ENCODE results near the gene NXPH3. TPM values are rescaled to one million over a fixed set of nuclear protein-coding genes. Genes with fewer than 3 reads are reported as not detected.

Gene NXPH3
- total and polyA plus RNA-seq, 2 experiments from 2014 or later = 0.30 to 1.4 TPM

DNA sequence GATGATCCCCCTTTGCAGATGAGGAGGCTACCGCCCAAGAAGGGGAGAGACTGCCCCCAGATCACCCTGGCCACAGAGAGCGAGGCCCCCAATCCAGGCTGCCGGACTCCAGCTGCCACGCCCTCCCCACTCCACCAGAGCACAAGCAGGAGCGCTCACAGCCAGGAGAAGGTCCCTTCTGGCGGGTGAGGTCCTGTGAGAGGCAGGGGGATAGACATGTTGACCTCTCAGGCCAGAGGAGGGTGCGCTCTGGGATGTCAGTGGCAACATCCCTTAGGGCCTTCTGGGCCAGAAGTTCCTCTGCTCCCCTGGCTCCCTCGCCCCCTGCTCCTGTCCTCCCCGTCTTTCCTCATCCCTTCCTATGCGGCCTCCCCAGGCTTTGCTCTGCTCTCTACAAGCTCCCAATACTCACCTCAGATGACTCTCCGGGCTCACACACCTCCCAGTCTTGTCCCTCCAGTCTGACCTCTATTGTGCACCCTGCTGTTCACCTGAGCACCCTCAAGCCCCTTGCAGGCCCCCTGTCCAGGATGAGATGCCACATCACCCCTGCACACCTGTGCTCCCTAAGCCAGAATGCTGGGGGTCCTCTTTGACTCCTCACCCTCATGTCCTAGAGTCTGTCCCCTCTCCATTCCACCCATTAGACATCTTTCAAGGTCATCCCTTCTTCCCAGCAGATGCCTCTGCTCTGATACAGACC is 5.0 kb upstream of the NXPH3 start:
- Histone ChIP-seq H3K9me3 (ENCODE audit: low read depth) (no peaks in the 10 kb centered on the region), H3K9ac (no peak overlapping the region), H3K4me2 (ENCODE audit: unreplicated experiment) (no peak overlapping the region), H2AFZ (no peak overlapping the region), H3F3A (ENCODE audit: insufficient read depth) (no peaks in the 10 kb centered on the region), H3K4me3 (no peak overlapping the region), H3K27ac (no peak overlapping the region), H3K79me2 (ENCODE audit: insufficient read depth) (no peaks in the 10 kb centered on the region), H3K4me1 (ENCODE audit: insufficient read depth) (no peaks in the 10 kb centered on the region), H3K36me3 (ENCODE audit: low read depth) (no peaks in the 10 kb centered on the region), H4K20me1 (ENCODE audit: insufficient read depth) (no peaks in the 10 kb centered on the region), H3K9me2 (ENCODE audit: insufficient read depth) (no peaks in the 10 kb centered on the region), H3K27me3 (replicated peaks; ENCODE audit: insufficient read depth) (no peaks in the 10 kb centered on the region)
- no peak for DNase-seq
- 47 to 55% methylated on average over 11 of the region's 11 CpGs for WGBS, 2 experiments (ENCODE audit: low coverage in 1 of 2, low lambda C conversion rate in 2 of 2, missing lambda C conversion rate in 2 of 2)
- in situ Hi-C loops (cut with MboI) = loop anchor here (5.0 to 25.0 kb wide), 2 partner anchors 112 to 417 kb away; partner anchors contain the start of gene DLX3
- TF ChIP-seq EZH2 (IDR thresholded peaks at IDR 0.05; ENCODE audit: insufficient read depth, poor library complexity, severe bottlenecking) (no peak), EZH2phosphoT487 (IDR thresholded peaks at IDR 0.05; ENCODE audit: insufficient read depth, low read depth) (no peak)

DNA sequence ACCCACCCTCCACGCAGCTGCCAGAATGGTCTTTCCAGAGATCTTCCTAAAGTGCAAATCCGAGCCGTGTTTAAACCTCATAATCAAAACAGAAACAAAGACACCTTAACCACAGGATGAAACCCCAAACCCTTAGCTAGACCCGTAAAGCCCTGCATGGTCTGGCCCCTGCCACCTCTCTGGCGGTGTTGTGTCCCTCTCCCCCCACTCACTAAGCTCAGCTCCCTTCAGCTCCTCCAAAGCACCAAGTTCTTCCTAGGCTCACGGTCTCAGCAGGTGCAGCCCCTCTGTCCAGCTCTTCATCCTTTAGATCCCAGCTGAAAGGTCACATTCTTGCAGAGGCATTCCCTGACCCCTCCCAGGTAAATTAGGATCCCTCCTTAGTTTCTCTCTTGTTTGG is 4.4 kb upstream of the NXPH3 start:
- in situ Hi-C loops (cut with MboI) = loop anchor here (5.0 to 25.0 kb wide), 2 partner anchors 111 to 416 kb away; partner anchors contain the start of gene DLX3
- H3K9ac ChIP-seq = no peak overlapping the region
- no peak for DNase-seq
- TF ChIP-seq EZH2phosphoT487 (IDR thresholded peaks at IDR 0.05; ENCODE audit: insufficient read depth, low read depth) (no peak), EZH2 (IDR thresholded peaks at IDR 0.05; ENCODE audit: insufficient read depth, poor library complexity, severe bottlenecking) (no peak)
- no peaks in the 10 kb centered on the region for H4K20me1 ChIP-seq (ENCODE audit: insufficient read depth)
- H2AFZ ChIP-seq = no peak overlapping the region
- H3K9me2 ChIP-seq (ENCODE audit: insufficient read depth) = no peaks in the 10 kb centered on the region
- H3K9me3 ChIP-seq (ENCODE audit: low read depth) = no peaks in the 10 kb centered on the region
- 66 to 73% methylated on average over 6 of the region's 6 CpGs for WGBS, 2 experiments (ENCODE audit: low coverage in 1 of 2, low lambda C conversion rate in 2 of 2, missing lambda C conversion rate in 2 of 2)
- no peaks in the 10 kb centered on the region for H3K79me2 ChIP-seq (ENCODE audit: insufficient read depth)
- H3F3A ChIP-seq (ENCODE audit: insufficient read depth) = no peaks in the 10 kb centered on the region
- H3K27me3 ChIP-seq (replicated peaks; ENCODE audit: insufficient read depth) = no peaks in the 10 kb centered on the region
- no peak overlapping the region for H3K4me2 ChIP-seq (ENCODE audit: unreplicated experiment)
- no peaks in the 10 kb centered on the region for H3K36me3 ChIP-seq (ENCODE audit: low read depth)
- H3K27ac ChIP-seq = no peak overlapping the region
- H3K4me1 ChIP-seq (ENCODE audit: insufficient read depth) = no peaks in the 10 kb centered on the region
- no peak overlapping the region for H3K4me3 ChIP-seq

DNA sequence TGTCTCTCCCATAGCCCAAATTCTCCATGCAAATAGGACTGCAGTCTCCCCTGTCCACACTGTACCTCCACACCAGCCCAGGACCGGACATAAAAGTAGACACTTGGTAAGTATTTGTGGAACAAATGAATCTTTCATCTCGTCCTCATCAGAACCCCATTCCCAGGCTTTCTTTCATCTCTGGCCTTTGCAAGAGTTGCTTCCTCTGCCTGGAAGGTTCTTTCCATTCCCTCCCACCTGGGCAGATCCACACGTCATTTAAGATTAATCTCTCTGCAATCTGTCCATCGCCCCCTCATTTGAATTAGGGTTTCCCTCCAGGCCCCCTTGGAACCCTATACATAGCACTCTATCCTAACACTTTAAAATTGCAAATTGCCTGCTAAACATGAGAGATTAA is 3.9 kb upstream of the NXPH3 start:
- H3K9me3 ChIP-seq (ENCODE audit: low read depth) = no peaks in the 10 kb centered on the region
- H3K9me2 ChIP-seq (ENCODE audit: insufficient read depth) = no peaks in the 10 kb centered on the region
- no peaks in the 10 kb centered on the region for H3F3A ChIP-seq (ENCODE audit: insufficient read depth)
- no peaks in the 10 kb centered on the region for H3K27me3 ChIP-seq (replicated peaks; ENCODE audit: insufficient read depth)
- no peaks in the 10 kb centered on the region for H3K36me3 ChIP-seq (ENCODE audit: low read depth)
- H3K4me3 ChIP-seq = no peak overlapping the region
- no peak for DNase-seq
- H3K9ac ChIP-seq = no peak overlapping the region
- no peak for TF ChIP-seq EZH2 (IDR thresholded peaks at IDR 0.05; ENCODE audit: insufficient read depth, poor library complexity, severe bottlenecking)
- no peak overlapping the region for H3K27ac ChIP-seq
- H3K4me1 ChIP-seq (ENCODE audit: insufficient read depth) = no peaks in the 10 kb centered on the region
- no peaks in the 10 kb centered on the region for H4K20me1 ChIP-seq (ENCODE audit: insufficient read depth)
- H3K4me2 ChIP-seq (ENCODE audit: unreplicated experiment) = no peak overlapping the region
- in situ Hi-C loops (cut with MboI) = loop anchor here (5.0 to 25.0 kb wide), 2 partner anchors 111 to 416 kb away; partner anchors contain the start of gene DLX3
- 27 to 30% methylated on average over 4 of the region's 4 CpGs for WGBS, 2 experiments (ENCODE audit: low coverage in 1 of 2, low lambda C conversion rate in 2 of 2, missing lambda C conversion rate in 2 of 2)
- H3K79me2 ChIP-seq (ENCODE audit: insufficient read depth) = no peaks in the 10 kb centered on the region
- H2AFZ ChIP-seq = no peak overlapping the region

DNA sequence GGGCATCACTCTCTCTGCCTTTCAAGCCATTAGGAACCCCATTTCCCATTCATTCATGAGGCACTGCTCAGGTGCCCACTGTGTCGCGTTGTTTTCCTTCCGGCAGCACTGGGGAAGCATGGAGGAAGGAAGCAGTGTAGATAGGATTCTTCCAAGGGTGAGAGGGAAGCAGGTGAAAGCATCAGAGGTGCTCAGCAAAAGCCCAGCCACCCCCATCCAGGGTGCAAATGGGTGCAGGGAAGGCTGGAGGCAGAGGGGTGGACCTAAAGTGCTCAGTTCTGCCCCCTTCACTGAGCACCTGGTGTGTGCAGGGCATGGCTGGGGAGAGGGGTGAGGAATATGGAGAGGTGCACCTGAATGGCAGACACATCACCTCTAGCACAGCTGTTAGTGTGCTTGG is 3.4 kb upstream of the NXPH3 start:
- H3K79me2 ChIP-seq (ENCODE audit: insufficient read depth) = no peaks in the 10 kb centered on the region
- H3K4me1 ChIP-seq (ENCODE audit: insufficient read depth) = no peaks in the 10 kb centered on the region
- no peak for DNase-seq
- no peaks in the 10 kb centered on the region for H4K20me1 ChIP-seq (ENCODE audit: insufficient read depth)
- H3K9me3 ChIP-seq (ENCODE audit: low read depth) = no peaks in the 10 kb centered on the region
- WGBS, 2 experiments (ENCODE audit: low coverage in 1 of 2, low lambda C conversion rate in 2 of 2, missing lambda C conversion rate in 2 of 2) = 79 to 84% methylated on average over 3 of the region's 3 CpGs
- no peaks in the 10 kb centered on the region for H3K9me2 ChIP-seq (ENCODE audit: insufficient read depth)
- H3K27me3 ChIP-seq (replicated peaks; ENCODE audit: insufficient read depth) = 0 out of 2 replicates have a peak, but pooled peaks cover under 1% of the 10 kb centered on the region
- H3K4me3 ChIP-seq = no peak overlapping the region
- no peak overlapping the region for H3K4me2 ChIP-seq (ENCODE audit: unreplicated experiment)
- H2AFZ ChIP-seq = no peak overlapping the region
- no peaks in the 10 kb centered on the region for H3K36me3 ChIP-seq (ENCODE audit: low read depth)
- no peak for TF ChIP-seq EZH2phosphoT487 (IDR thresholded peaks at IDR 0.05; ENCODE audit: insufficient read depth, low read depth)
- TF ChIP-seq EZH2 (IDR thresholded peaks at IDR 0.05; ENCODE audit: insufficient read depth, poor library complexity, severe bottlenecking) = no peak
- H3F3A ChIP-seq (ENCODE audit: insufficient read depth) = no peaks in the 10 kb centered on the region
- H3K27ac ChIP-seq = no peak overlapping the region
- no peak overlapping the region for H3K9ac ChIP-seq
- in situ Hi-C loops (cut with MboI) = loop anchor here (5.0 to 25.0 kb wide), 2 partner anchors 110 to 415 kb away; partner anchors contain the start of gene DLX3
